ENCODE measurements around the gene DBNL.
"Not testable (repeated sequence)": the region's sequence is repeated elsewhere in the genome, so short reads cannot be mapped to it uniquely, and the experiment has no call there.

The DBNL gene

DNA sequence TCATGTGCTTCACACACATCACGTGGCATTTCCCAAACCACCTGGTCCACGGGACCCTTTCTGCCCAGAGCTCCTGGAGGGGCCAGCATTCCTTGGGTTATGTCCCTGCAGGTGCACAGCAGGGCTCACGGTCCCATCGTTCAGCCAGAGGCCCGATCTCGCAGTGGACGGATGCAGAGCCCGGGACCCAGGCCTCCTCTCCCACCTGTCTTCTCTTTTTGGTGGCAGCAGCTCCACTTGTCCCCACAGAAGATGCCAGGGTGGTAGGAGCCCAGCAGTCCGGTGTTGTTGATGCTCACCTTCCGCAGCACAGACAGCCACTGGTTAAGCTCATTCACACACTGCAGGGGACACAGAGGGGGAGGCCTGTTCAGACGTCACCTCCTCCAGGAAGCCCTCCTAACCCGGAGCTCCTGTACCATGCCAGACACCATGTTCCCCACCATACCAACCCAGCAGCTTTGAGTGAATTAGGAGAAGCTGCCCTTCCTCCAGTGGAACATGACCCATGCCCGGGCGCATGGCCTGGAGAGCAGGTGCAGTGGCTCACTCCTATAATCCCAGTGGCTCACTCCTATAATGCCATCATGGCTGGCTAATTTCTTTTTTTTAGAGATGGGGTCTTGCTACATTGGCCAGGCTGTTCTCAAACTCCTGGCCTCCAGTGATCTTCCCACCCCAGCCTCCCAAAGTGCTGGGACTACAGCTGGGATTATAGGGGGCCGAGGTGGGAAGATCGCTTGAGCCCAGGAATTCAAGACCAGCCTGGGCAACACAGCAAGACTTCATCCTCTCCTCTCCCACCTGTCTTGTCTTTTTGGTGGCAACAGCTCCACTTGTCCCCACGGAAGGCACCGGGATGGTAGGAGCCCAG lies 10.3 kb upstream of the DBNL start:
- not testable (repeated sequence) for H3K27me3 ChIP-seq (ENCODE audit: control insufficient read depth, insufficient read depth, low read length); H3K36me3 ChIP-seq (ENCODE audit: control insufficient read depth, insufficient read depth, low read length); H3K4me3 ChIP-seq (ENCODE audit: low read length); H3K9ac ChIP-seq (ENCODE audit: low read length); H3K4me1 ChIP-seq (ENCODE audit: control insufficient read depth, insufficient read depth, low read length); H3K9me3 ChIP-seq (ENCODE audit: control insufficient read depth, low read length)

DNA sequence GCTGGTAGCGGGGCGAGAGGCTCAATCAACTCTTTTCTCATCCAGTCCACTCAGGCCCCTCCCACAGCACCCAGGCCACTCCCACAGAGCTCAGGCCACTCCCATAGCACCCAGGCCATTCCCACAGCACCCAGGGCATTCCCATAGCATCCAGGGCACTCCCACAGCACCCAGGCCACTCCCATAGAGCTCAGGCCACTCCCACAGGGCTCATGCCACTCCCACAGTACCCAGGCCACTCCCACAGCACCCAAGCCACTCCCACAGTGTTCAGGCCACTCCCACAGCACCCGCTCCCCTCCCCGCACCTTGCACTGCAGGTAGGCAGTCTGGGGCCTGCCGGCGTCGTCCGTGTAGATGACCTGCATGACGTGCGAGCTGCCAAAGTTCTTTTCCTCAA lies 8.1 kb upstream of the DBNL start:
- H3K4me3 ChIP-seq (ENCODE audit: low read length); H3K27me3 ChIP-seq (ENCODE audit: control insufficient read depth, insufficient read depth, low read length); H3K4me1 ChIP-seq (ENCODE audit: control insufficient read depth, insufficient read depth, low read length); H3K9ac ChIP-seq (ENCODE audit: low read length); H3K9me3 ChIP-seq (ENCODE audit: control insufficient read depth, low read length); H3K36me3 ChIP-seq (ENCODE audit: control insufficient read depth, insufficient read depth, low read length): not testable (repeated sequence)

- not testable (repeated sequence) for H3K9me3 ChIP-seq (ENCODE audit: control insufficient read depth, low read length); H3K36me3 ChIP-seq (ENCODE audit: control insufficient read depth, insufficient read depth, low read length); H3K4me1 ChIP-seq (ENCODE audit: control insufficient read depth, insufficient read depth, low read length); H3K4me3 ChIP-seq (ENCODE audit: low read length); H3K27me3 ChIP-seq (ENCODE audit: control insufficient read depth, insufficient read depth, low read length); H3K9ac ChIP-seq (ENCODE audit: low read length)
These were observed 6.6 kb upstream of the DBNL start for GRCh38 chr7:44037951-44038350.

DNA sequence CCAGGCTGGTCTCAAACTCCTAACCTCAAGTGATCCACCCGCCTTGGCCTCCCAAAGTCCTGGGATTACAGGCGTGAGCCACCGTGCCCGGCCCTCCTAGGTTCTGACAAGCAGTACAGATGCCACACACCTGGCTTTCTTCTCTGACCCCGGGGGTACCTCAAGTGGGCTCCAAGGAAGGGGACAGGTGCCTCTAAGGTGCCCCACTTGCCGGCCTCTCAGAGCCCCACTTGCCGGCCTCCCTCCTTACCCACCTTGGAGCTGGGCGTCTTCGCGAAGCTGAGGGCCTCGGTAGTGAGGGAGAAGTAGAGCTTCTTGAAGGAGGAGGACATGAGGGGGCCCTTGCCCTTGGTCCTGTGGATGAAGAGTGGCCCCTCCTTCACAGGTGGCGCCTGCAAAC lies 5.9 kb upstream of the DBNL start:
- H3K4me1 ChIP-seq (ENCODE audit: control insufficient read depth, insufficient read depth, low read length); H3K27me3 ChIP-seq (ENCODE audit: control insufficient read depth, insufficient read depth, low read length); H3K4me3 ChIP-seq (ENCODE audit: low read length); H3K9ac ChIP-seq (ENCODE audit: low read length); H3K9me3 ChIP-seq (ENCODE audit: control insufficient read depth, low read length); H3K36me3 ChIP-seq (ENCODE audit: control insufficient read depth, insufficient read depth, low read length): not testable (repeated sequence)

DNA sequence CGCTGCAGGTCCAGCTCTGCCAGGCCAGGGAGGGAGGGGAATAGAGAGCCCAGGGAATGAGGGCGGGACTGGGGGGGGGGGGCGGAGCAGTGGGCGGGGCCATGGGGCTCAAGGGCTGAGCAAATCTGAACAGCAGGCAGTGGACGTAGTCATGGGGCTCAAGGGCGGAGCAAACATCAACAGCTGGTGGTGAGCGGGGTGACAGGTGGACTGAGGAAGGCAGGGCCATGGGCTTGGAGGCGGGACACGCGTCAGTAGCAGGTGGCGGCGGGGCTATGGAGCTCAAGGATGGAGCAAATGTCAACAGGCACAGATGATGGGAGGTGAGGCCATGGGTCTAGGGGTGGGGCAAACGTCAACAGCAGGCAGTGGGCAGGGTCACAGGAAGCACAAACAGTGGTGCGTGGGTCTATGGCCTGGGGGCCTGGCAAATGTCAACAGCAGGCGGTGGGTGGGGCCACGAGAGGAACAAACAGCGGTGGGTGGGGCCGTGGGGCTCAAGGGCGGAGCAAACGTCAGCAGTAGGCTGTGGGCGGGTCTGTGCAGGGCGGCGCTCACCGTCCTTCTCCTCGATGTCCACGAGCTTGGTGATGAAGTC lies 5.4 kb upstream of the DBNL start:
- H3K9me3 ChIP-seq (ENCODE audit: control insufficient read depth, low read length); H3K9ac ChIP-seq (ENCODE audit: low read length); H3K4me3 ChIP-seq (ENCODE audit: low read length); H3K4me1 ChIP-seq (ENCODE audit: control insufficient read depth, insufficient read depth, low read length); H3K36me3 ChIP-seq (ENCODE audit: control insufficient read depth, insufficient read depth, low read length); H3K27me3 ChIP-seq (ENCODE audit: control insufficient read depth, insufficient read depth, low read length): not testable (repeated sequence)

DNA sequence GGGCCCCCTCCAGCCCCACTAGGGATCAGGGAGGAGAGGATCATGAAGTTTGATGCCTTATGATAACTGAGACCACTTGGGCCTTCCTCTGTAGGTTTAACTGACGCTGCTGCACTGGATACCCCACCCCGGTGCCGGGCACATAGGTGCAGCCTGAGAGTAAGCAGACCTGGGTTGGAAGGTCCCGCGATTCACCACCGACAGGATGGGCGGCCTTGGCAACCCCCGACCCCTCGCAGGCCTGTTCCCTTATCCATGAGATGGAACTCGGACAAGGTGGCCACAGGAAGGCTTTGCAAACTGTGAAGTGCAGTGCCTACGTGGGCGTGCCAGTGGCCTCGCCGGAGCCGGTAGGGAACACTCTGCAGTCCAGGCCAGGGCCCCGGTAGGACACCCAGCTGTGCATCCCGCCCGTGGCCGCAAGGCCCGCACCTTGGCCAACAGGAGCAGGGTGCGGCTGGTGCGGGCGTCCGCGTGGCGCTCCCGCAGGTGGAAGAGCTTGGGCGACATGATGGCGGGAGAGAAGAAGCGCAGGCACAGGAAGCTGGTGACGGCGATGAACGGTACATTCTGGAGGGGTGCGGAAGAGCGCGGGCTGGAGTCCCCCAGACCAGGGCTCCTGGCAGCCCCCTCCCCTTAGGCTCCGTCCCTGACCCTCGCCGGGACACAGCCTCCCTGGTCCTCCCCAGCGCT lies 4.6 kb upstream of the DBNL start:
- H3K4me3 ChIP-seq (ENCODE audit: low read length); H3K9ac ChIP-seq (ENCODE audit: low read length); H3K9me3 ChIP-seq (ENCODE audit: control insufficient read depth, low read length); H3K36me3 ChIP-seq (ENCODE audit: control insufficient read depth, insufficient read depth, low read length); H3K27me3 ChIP-seq (ENCODE audit: control insufficient read depth, insufficient read depth, low read length); H3K4me1 ChIP-seq (ENCODE audit: control insufficient read depth, insufficient read depth, low read length): not testable (repeated sequence)

DNA sequence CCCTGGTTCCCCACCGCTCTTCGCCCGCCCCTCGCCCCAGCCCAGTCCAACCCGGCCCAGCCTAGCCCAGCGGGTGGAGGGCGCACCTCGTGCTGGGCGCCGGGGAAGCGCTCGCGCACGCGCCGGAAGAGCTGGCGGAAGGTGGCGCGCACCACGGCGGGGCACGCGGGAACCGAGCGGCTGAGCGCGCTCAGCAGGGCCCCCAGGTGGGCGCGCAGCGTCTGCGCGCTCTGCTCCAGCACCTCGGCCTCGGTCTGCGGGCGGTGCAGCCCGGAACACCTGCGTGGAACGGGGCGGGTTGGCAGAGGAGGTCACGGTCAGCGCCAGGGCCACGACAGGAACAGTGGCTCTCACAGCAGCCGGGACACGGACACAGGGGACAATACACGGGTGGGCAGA lies 4.0 kb upstream of the DBNL start:
- not testable (repeated sequence) for H3K9ac ChIP-seq (ENCODE audit: low read length); H3K36me3 ChIP-seq (ENCODE audit: control insufficient read depth, insufficient read depth, low read length); H3K9me3 ChIP-seq (ENCODE audit: control insufficient read depth, low read length); H3K4me3 ChIP-seq (ENCODE audit: low read length); H3K27me3 ChIP-seq (ENCODE audit: control insufficient read depth, insufficient read depth, low read length)
- peaks cover 10% of the 10 kb centered on the region for H3K4me1 ChIP-seq (ENCODE audit: control insufficient read depth, insufficient read depth, low read length)

GRCh38 chr7:44042221-44042620 lies 2.3 kb upstream of the DBNL start:
- Histone ChIP-seq H3K9me3 (ENCODE audit: control insufficient read depth, low read length) (no peaks in the 10 kb centered on the region), H3K9ac (ENCODE audit: low read length) (no peak overlapping the region), H3K4me3 (ENCODE audit: low read length) (no peak overlapping the region)

DNA sequence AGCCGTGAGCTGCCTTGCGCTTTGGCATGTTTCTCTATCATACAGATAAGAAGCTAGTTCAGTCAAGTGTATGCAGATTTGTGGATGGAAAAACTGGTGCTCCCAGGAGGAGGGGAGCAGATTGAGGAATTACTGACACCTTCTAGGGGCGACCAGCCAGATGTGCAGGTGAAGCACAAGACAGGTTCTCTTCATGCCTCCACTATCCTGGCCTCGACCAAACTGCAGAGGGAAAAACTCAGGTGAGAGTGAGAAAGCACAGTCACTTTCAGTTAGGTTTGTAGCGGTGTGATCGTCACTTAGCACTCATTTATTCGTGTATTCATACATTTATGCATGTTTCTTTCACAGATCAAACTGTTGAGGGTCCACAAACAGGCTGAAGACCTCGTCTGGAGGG lies 600 bp upstream of the DBNL start:
- H3K4me1 ChIP-seq (ENCODE audit: control insufficient read depth, insufficient read depth, low read length) = peaks cover 41% of the 10 kb centered on the region
- H3K9me3 ChIP-seq (ENCODE audit: control insufficient read depth, low read length) = no peaks in the 10 kb centered on the region
- no peaks in the 10 kb centered on the region for H3K36me3 ChIP-seq (ENCODE audit: control insufficient read depth, insufficient read depth, low read length)
- peak overlapping the region; percentile 88 for H3K9ac ChIP-seq (ENCODE audit: low read length)
- H3K27me3 ChIP-seq (ENCODE audit: control insufficient read depth, insufficient read depth, low read length) = no peaks in the 10 kb centered on the region
- H3K4me3 ChIP-seq (ENCODE audit: low read length) = peak overlapping the region; percentile 76

More at GRCh38 chr7:44042221-44042620, 2.3 kb upstream of the DBNL start:
- Histone ChIP-seq H3K36me3 (ENCODE audit: control insufficient read depth, insufficient read depth, low read length) (no peaks in the 10 kb centered on the region), H3K4me1 (ENCODE audit: control insufficient read depth, insufficient read depth, low read length) (peaks cover 27% of the 10 kb centered on the region), H3K27me3 (ENCODE audit: control insufficient read depth, insufficient read depth, low read length) (no peaks in the 10 kb centered on the region)

DNA sequence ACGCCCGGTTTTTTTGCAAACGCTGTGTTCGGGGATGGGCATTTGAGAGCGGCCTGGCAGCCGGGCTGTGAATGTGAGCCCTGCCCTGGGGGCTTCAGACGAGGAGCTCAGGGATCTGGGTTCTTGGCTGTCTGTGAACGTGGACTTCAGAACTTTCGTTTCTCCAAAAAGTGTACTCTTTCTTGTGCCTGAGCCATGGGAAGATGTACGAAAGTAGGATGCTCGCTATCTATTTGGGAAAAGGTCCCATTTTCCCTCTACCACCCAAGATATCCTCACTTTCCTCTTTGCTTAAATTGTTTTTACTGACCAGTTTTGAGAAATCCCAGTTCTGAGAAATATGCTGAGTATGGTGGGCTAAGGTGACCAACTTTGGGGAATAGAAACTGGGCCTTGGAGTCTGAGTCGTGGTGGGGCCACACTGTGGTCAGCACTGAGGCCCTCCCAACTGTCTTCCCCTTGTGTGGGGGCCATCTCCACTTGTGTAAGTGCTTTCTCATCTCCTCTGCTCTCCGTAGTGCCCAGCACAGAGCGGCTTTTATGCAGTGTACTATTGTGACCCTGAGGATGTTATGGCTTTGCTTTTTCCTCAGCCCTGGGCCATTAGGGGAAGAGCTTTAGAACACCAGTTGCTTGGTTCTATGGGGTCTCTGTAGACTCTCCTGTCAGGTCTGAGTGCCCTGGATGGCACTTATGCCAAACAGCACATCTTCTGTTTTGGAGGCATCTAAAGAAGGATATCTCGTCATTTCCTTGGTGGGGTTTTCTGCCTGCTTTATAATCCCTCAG lies 918 bp downstream of the DBNL start:
- H3K4me3 ChIP-seq (ENCODE audit: low read length) = peak overlapping the region; percentile 76
- H3K9ac ChIP-seq (ENCODE audit: low read length) = peak overlapping the region; percentile 88
- peaks cover 55% of the 10 kb centered on the region for H3K4me1 ChIP-seq (ENCODE audit: control insufficient read depth, insufficient read depth, low read length)
- H3K36me3 ChIP-seq (ENCODE audit: control insufficient read depth, insufficient read depth, low read length) = peaks cover under 1% of the 10 kb centered on the region
- no peaks in the 10 kb centered on the region for H3K9me3 ChIP-seq (ENCODE audit: control insufficient read depth, low read length)
- no peaks in the 10 kb centered on the region for H3K27me3 ChIP-seq (ENCODE audit: control insufficient read depth, insufficient read depth, low read length)

DNA sequence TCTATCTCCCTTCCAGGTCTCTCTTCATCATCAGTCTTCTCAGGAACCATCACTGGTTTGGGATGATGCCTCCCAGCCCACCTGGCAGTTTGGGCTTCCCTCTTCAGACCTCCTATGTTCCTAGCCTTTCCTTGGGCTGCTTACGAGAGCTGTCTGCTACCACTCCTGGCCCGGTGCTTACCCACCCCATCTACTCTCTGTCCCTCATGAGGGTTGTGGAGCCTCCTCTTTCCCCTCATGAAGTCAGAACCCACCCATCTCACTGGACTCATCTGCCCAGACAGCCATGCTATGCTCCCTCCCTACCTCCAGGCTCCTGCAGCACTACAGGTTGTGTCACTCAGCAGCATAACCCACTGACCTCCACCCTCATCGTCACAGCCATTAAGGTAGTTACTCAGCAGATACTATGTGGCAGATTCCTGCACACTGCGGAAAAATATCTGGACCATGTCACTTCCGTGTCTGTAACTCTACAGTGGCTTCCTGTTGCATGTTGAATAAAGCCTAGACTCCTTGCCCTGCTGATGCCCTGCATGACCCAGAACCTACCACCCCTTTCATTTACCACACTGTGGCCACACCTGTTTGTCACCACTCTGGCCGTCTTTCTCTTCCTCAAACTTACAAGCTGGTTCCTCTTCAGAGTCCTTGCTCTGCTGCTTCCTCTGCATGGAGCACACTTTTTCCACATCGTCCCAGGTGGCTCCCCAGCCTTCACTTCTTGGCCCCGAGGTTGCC lies 2.0 kb downstream of the DBNL start:
- H3K36me3 ChIP-seq (ENCODE audit: control insufficient read depth, insufficient read depth, low read length) = peaks cover 5% of the 10 kb centered on the region
- peaks cover 55% of the 10 kb centered on the region for H3K4me1 ChIP-seq (ENCODE audit: control insufficient read depth, insufficient read depth, low read length)
- H3K9ac ChIP-seq (ENCODE audit: low read length) = no peak overlapping the region
- no peaks in the 10 kb centered on the region for H3K9me3 ChIP-seq (ENCODE audit: control insufficient read depth, low read length)
- H3K4me3 ChIP-seq (ENCODE audit: low read length) = no peak overlapping the region
- H3K27me3 ChIP-seq (ENCODE audit: control insufficient read depth, insufficient read depth, low read length) = no peaks in the 10 kb centered on the region

Measured in mucosa of stomach (tissue), 1 donor.